ENCODE measurements around the gene BABAM2. TPM values are rescaled to one million over a fixed set of nuclear protein-coding genes. Genes with fewer than 3 reads are reported as not detected.

The BABAM2 gene
- total RNA-seq, 1 donor from 2014 or later: 33.9 TPM

DNA sequence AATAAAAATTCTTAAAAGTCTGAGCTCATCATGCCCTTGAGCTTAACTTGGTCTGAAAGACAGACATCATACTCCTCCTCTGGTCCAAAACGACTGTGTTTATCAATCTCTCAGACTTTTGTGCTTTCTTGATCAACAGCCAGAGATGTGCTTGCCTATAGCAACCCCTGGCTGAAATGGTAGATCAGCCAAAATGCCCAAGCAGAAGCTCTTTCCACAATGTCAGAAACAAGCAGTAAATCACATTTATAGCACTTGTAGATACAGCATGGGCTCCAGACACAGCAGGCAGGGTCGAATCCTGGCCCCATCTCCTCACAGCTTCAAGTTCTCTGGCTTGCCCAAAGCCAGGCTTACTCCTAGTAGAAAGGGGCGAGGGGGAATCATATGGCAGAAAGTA is 391.7 kb downstream of the BABAM2 start:
- peaks cover 7% of the 10 kb centered on the region for H3K36me3 Mint-ChIP-seq (ENCODE audit: low read depth)
- no peak for DNase-seq (ENCODE audit: low spot score)
- peaks cover 12% of the 10 kb centered on the region for H3K4me1 Mint-ChIP-seq (ENCODE audit: low read depth)
- TF ChIP-seq, protein P1, sequence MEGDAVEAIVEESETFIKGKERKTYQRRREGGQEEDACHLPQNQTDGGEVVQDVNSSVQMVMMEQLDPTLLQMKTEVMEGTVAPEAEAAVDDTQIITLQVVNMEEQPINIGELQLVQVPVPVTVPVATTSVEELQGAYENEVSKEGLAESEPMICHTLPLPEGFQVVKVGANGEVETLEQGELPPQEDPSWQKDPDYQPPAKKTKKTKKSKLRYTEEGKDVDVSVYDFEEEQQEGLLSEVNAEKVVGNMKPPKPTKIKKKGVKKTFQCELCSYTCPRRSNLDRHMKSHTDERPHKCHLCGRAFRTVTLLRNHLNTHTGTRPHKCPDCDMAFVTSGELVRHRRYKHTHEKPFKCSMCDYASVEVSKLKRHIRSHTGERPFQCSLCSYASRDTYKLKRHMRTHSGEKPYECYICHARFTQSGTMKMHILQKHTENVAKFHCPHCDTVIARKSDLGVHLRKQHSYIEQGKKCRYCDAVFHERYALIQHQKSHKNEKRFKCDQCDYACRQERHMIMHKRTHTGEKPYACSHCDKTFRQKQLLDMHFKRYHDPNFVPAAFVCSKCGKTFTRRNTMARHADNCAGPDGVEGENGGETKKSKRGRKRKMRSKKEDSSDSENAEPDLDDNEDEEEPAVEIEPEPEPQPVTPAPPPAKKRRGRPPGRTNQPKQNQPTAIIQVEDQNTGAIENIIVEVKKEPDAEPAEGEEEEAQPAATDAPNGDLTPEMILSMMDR (IDR thresholded peaks at IDR 0.05): no peak
- H3K4me3 Mint-ChIP-seq (ENCODE audit: unreplicated experiment): no peak overlapping the region
- no peaks in the 10 kb centered on the region for H3K9me3 Mint-ChIP-seq (ENCODE audit: low read depth)
- H3K27ac Mint-ChIP-seq (ENCODE audit: unreplicated experiment): no peak overlapping the region
- no peaks in the 10 kb centered on the region for H3K27me3 Mint-ChIP-seq (ENCODE audit: low read depth)

DNA sequence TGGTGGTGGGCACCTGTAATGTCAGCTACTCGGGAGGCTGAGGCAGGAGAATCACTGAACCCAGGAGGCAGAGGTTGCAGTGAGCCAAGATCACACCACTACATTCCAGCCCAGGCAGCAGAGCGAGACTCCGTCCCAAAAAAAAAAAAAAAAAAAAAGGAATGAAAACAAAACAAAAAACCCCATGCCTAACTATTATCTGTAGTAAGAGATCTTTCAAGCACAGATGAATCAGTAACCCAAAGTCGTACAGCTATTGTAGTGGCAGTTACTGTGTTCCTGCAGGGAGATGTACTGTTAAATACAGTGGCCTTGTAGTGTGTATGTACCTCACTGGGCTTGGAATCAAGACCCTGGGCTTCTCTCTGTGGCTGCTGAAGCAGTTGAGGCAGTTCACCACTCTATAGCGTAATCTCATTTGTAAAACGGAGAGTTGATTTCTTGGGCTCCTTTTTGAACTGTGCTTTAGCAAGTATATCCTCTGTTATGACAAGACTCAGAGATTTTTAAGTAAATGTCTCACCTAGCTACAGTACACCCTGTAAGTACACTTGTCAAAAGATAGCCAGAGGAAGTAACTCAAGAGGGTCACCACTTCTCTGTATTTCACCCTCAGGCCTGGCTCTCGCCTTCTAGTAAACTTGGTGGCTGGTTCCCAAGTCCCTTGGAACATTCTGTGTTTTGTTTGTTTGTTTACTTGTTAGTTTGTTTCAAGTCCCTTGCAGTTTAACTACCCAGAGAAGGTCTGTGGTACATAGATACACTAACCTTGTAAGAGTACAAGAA is 392.5 kb downstream of the BABAM2 start:
- no peaks in the 10 kb centered on the region for H3K9me3 Mint-ChIP-seq (ENCODE audit: low read depth)
- no peak overlapping the region for H3K27ac Mint-ChIP-seq (ENCODE audit: unreplicated experiment)
- H3K4me3 Mint-ChIP-seq (ENCODE audit: unreplicated experiment): no peak overlapping the region

DNA sequence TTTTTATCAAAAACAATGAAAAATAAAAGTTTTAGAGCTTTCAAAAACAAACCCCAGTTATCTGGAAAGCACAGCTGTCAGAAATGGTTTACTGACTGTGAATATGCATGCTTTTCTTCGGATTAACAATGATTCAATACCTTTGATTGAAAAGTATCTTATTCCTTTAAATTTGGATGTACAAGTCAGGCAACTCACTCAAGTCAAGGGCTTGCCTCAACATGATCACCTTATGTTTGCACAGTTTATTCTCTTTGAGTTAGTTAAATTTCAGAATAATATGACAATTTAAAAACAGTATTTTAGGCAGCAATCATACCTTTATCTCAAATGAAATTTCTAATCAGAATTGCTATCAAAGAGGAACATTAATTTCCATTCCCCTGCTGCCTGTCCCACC is 393.3 kb downstream of the BABAM2 start:
- Mint-ChIP-seq H3K9me3 (ENCODE audit: low read depth) (no peaks in the 10 kb centered on the region), H3K36me3 (ENCODE audit: low read depth) (peaks cover 5% of the 10 kb centered on the region), H3K27ac (ENCODE audit: unreplicated experiment) (no peak overlapping the region), H3K4me1 (ENCODE audit: low read depth) (peaks cover 16% of the 10 kb centered on the region), H3K27me3 (ENCODE audit: low read depth) (no peaks in the 10 kb centered on the region), H3K4me3 (ENCODE audit: unreplicated experiment) (no peak overlapping the region)
- TF ChIP-seq, protein P1 (IDR thresholded peaks at IDR 0.05): no peak
- DNase-seq (ENCODE audit: low spot score): no peak

More for the DNA sequence above, 392.5 kb downstream of the BABAM2 start:
- Mint-ChIP-seq H3K4me1 (ENCODE audit: low read depth) (peaks cover 16% of the 10 kb centered on the region), H3K27me3 (ENCODE audit: low read depth) (no peaks in the 10 kb centered on the region), H3K36me3 (ENCODE audit: low read depth) (peaks cover 7% of the 10 kb centered on the region)
- TF ChIP-seq, protein P1 (IDR thresholded peaks at IDR 0.05): no peak
- DNase-seq (ENCODE audit: low spot score): no peak

GRCh38 chr2:28286678-28287077 is 396.1 kb downstream of the BABAM2 start:
- Mint-ChIP-seq H3K9me3 (ENCODE audit: low read depth) (no peaks in the 10 kb centered on the region), H3K27ac (ENCODE audit: unreplicated experiment) (peak overlapping the region; percentile 82), H3K27me3 (ENCODE audit: low read depth) (no peaks in the 10 kb centered on the region), H3K4me1 (ENCODE audit: low read depth) (peaks cover 18% of the 10 kb centered on the region), H3K4me3 (ENCODE audit: unreplicated experiment) (no peak overlapping the region), H3K36me3 (ENCODE audit: low read depth) (peaks cover 3% of the 10 kb centered on the region)
- no peak for DNase-seq (ENCODE audit: low spot score)
- TF ChIP-seq, protein P1 (IDR thresholded peaks at IDR 0.05): no peak

DNA sequence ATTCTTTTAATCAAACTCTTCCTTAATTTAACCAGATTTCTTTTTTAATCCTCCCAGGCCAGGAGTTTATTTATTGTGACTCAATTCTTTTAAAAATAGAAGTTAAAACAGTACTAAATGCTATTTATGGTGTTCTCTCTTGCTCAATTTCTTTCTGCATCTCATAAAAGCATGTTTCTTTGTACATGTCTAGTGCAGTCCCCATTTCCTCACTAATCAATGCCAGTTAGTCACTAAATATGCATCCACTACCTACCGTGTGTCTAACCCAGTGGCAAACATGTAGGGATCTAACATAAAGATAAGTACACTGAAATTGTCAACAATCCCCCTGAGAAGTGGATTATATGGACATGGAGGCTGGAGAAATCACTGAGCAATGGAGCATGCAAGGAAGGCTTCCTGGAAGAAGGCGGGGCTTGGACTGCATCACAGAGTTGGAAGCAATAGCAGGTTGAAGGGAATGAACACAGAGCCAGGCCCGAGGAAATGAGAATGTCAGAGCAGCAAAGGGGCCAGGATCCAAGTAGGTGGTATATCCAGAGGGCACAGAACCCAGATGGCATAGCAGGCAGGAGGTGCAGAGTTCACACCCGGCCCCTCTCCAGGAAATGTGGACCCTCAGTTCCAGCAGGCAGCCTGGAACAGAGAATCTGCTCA is 396.9 kb downstream of the BABAM2 start:
- Mint-ChIP-seq H3K9me3 (ENCODE audit: low read depth) (no peaks in the 10 kb centered on the region), H3K4me3 (ENCODE audit: unreplicated experiment) (no peak overlapping the region), H3K4me1 (ENCODE audit: low read depth) (peaks cover 25% of the 10 kb centered on the region), H3K27me3 (ENCODE audit: low read depth) (no peaks in the 10 kb centered on the region), H3K27ac (ENCODE audit: unreplicated experiment) (peak overlapping the region; percentile 82), H3K36me3 (ENCODE audit: low read depth) (no peaks in the 10 kb centered on the region)
- TF ChIP-seq, protein P1 (IDR thresholded peaks at IDR 0.05): no peak
- no peak for DNase-seq (ENCODE audit: low spot score)
